ENCODE measurements around the gene PAX3.

The PAX3 gene

DNA sequence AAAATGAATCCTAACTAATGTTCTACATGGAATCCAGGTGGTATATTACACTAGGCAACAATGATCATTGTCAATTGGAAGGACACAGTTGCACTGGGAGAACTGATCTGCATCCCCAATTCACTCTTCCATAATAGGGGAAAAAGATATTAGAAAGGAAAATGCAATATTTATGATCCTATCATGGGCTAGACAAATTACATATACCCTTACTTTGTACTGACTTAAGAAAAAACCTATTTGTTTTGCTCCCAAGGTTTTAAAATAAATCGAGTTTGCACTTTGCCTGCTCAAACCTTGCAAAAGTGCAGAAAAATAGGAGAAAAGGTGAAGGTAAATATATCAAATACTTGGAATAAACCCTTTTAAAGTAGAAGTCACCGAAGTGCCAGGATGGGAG, 11.0 kb upstream of the PAX3 start:
- no peak for TF ChIP-seq CTCF (IDR thresholded peaks at IDR 0.05; ENCODE audit: low read depth, low read length)

DNA sequence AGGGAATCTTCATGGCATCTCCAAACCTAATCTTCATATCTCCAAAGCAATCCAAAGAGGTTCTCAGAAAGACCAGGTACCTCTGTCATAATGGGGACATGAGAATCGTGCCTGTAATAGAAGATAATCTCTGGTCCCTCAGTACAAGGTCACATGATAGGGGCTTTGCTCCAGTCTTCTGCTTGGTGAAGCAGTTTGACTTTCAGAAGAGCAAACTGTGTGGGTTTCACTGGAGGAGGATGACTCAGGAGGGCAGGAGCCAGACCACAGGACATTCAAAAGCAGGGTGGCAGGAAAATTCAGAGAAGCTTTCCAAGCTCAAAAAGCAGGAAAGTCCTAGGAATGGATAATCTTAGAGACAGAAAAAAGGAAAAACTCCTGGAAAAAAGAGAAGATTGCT, 10.6 kb upstream of the PAX3 start:
- no peak for DNase-seq (ENCODE audit: extremely low read depth, low read depth)
- no peak for TF ChIP-seq CTCF (IDR thresholded peaks at IDR 0.05; ENCODE audit: low read depth, low read length)

More for the DNA sequence above, 11.0 kb upstream of the PAX3 start:
- DNase-seq (ENCODE audit: extremely low read depth, low read depth) = no peak

DNA sequence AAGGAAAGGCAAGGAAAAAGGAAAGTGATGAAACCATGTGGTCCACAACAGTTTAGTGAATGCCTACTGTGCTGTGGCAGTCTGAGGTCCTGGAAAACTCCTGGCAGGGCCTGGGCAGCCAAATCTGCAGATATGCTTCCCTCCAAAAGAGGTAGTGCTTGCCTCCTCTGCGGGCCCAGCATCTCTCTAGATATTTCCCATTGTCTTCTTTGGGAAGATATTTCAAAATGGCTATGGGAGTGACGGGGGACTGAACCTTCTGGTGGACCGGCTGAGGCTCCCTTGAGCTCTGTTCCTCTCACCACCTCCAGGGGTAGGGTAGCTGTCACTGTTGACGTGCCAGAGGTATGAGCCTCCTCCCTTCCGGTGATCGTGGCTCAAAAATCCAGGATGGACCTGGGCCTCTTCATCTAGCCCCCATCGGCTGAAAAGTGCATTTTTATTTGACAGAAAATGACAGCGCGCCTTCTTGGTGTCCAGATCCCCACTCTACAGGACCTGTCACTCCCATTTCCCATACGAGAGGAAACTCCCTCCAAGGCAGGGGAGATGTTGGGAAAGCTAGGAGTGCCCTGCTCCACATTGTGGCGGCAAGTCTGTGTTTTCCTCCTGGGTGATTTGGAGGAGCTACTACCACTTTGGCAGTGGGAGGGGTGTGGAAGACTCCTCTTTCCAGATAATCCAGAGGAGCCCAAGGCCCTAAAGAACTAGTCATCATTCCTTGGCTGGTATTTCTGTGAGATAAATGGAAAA, 9.4 kb upstream of the PAX3 start:
- TF ChIP-seq CTCF (IDR thresholded peaks at IDR 0.05; ENCODE audit: low read depth, low read length) = no peak
- no peak for DNase-seq (ENCODE audit: extremely low read depth, low read depth)

DNA sequence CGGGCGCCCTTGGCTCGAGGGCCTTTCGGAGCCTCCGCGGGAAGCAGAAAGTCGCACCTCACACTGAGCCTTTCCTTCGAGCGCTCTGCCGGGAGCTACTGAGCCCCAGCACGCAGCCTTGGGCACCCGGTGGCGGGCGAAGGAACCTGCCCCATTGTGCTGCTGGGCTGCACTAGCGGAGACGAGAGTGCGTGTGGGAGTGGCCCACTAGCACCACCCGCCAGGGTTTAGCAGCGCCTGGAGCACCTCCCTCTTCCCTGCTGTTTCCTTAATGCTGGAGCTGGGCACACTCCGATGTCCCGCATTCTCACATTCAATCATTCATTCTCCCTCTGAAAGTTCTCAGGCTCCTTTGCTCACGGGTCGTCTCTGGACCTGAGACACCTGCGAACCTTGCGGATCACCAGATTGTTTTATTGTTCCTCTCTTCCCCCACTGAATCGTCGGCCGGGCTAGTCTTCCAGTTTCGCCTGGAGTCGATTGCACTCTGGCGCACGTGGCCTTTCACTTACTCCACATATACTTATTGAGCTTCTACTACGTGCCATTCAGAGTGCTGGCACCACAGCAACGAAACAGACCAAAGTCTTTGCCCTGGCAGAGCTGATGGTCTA, 8.5 kb upstream of the PAX3 start:
- DNase-seq (ENCODE audit: extremely low read depth, low read depth) = no peak
- no peak for TF ChIP-seq CTCF (IDR thresholded peaks at IDR 0.05; ENCODE audit: low read depth, low read length)

DNA sequence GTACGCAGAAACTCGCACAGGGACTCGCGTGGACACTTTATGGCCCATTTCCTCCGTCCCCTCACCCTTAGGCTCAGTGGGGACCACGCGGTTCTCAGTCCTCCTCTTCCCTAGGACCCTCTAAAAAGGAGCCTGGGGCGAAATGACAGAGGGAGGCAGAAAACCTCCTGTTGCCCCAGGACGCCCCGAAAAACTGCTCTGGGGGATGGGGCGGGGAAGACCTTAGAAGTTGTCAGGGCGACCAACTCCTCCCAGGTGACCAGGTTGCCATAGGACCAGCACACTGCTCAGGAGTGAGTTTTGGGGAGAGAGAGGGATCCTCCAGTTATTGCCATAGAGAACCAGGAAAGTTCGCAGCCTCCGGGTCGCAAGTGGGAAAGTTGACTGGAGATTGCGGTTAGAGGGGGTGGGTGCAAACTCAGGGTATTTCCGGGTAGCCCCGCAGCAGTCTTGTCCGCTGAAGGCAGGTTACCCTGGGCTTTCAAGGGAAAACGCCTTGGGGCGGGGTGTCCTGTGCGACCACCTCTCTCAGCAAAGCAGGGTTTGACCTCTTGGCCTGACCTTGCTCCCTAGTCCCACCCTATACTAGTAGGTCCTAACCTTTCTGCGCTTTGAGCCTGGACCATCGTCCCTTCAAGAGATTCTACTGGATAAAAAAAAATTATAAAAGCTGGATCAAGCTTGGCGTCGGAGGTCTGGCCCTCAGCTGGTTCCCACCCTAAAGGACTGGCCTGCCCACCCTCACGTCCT, 7.8 kb upstream of the PAX3 start:
- DNase-seq (ENCODE audit: extremely low read depth, low read depth) = no peak
- TF ChIP-seq CTCF (IDR thresholded peaks at IDR 0.05; ENCODE audit: low read depth, low read length) = no peak

GRCh38 chr2:222305516-222306392, 7.0 kb upstream of the PAX3 start:
- DNase-seq (ENCODE audit: extremely low read depth, low read depth) = no peak
- no peak for TF ChIP-seq CTCF (IDR thresholded peaks at IDR 0.05; ENCODE audit: low read depth, low read length)

Data from AG09319 (cell line).